ENCODE measurements around the gene GMFB.

DNA sequence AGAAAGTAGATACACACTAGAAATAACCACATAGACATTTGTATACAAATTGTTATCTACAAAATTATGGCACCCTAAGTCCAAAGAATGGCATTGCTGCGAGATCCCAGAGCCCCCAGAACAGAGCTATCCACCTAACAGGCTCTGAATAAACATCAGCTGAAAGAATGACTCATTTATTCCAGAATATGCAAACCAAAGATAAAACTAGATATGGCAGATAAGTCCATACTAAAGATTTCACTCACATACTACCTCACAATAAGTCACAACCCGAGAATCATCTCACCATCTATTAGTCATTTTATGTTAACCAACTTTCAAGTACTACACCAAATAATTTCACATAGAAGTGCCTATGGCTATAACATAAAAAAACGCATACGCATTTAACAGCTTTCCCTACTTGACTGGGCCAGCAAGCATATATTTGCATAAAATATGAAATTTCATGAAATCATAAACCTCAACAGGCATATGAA lies 53.2 kb downstream of the GMFB start:
- TF ChIP-seq POLR2A (IDR thresholded peaks at IDR 0.05) (no peak), EP300 (IDR thresholded peaks at IDR 0.05) (no peak), POLR2AphosphoS5 (IDR thresholded peaks at IDR 0.05) (no peak)
- TF ChIP-seq, protein P1, sequence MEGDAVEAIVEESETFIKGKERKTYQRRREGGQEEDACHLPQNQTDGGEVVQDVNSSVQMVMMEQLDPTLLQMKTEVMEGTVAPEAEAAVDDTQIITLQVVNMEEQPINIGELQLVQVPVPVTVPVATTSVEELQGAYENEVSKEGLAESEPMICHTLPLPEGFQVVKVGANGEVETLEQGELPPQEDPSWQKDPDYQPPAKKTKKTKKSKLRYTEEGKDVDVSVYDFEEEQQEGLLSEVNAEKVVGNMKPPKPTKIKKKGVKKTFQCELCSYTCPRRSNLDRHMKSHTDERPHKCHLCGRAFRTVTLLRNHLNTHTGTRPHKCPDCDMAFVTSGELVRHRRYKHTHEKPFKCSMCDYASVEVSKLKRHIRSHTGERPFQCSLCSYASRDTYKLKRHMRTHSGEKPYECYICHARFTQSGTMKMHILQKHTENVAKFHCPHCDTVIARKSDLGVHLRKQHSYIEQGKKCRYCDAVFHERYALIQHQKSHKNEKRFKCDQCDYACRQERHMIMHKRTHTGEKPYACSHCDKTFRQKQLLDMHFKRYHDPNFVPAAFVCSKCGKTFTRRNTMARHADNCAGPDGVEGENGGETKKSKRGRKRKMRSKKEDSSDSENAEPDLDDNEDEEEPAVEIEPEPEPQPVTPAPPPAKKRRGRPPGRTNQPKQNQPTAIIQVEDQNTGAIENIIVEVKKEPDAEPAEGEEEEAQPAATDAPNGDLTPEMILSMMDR (IDR thresholded peaks at IDR 0.05) = no peak
